AG04449 (cell line): ENCODE measurements around the gene AAMDC.

Experiments used
- CTCF ChIA-PET: fragments of 350-600 bp; formaldehyde crosslinking; extraction: SDS; loops from one replicate; lab custom pipeline; 2021; ENCODE audit warnings: antibody characterized with exemption; lab: Yijun Ruan, JAX
- POLR2A ChIA-PET: fragments of 400-600, 350-600 bp; formaldehyde crosslinking; extraction: SDS; loops from one replicate; lab custom pipeline; 2020; ENCODE audit warnings: antibody characterized with exemption, inconsistent platforms; lab: Yijun Ruan, JAX
- DNase-seq: peaks from one replicate; pipeline ENCODE4 v3.0.0-alpha.2; 2010; ENCODE audit warnings: low read depth, low spot score
- H3K4me3 ChIP-seq: 2 replicates; pipeline ENCODE4 v1.5.1; 2011; ENCODE audit warnings: low read depth, mild to moderate bottlenecking, control low read depth, low read length
- CTCF ChIP-seq: IDR thresholded peaks from one replicate; pipeline ENCODE4 v1.5.1; 2011; ENCODE audit warnings: mild to moderate bottlenecking, moderate library complexity, low read length, control low read depth, inconsistent platforms; ENCODE audit not compliant: insufficient read depth; ENCODE audit errors: missing control alignments

The AAMDC gene

DNA sequence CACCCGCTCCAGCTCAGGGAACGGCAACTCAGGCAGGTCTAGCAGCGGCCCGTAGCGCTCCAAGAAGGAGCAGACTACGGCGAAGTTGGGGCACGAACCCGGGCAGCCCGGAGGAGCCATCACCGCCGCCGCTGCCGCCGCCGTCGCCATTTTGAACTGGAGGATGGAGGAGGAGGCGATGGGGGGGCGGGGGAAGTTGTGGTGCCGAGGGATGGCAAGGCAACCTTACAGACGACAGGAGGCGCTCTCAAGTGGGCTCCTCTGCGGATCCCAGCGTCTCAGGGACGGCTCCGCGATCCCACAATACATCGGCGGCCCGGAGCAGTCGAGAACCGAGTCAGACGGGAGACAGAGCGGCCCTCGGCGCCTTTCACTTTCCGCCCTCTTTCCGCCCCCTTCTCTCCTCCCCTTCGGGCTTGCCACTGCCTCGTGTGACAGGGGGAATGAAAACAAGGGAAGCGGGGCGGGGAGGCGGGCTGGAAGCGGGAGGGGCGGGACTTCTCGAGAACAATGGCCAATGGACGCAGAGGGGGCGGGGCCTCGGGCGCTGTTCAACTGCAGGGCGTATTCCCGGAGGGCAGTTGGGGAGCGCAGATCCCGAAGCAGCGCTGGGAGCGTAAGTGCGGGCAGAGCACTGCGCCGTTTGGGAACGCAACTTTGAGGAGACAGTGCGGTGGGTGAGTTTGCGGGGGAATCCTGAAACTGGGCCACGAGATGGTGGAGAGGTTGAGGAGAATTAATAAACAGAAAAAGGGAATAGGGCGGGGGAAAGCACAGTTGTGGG, at the start of gene AAMDC, which contains the start of gene RSF1:
Gene AAMDC, plus strand, starts transcription at position 580 of the 784 bp plus-strand sequence. CDS start 21,353 bp downstream, outside the sequence.
Gene RSF1, minus strand, starts transcription at position 158 of the 784 bp plus-strand sequence. Its CDS starts 8 bp downstream, at position 150.
- CTCF ChIA-PET, result interaction anchor here (0.7 to 1.9 kb wide), 12 partner anchors 9 to 744 kb away, joined by 3 to 12 read pairs (median 4); no protein-coding TSS in a partner anchor
- peak; percentile 90 for TF ChIP-seq CTCF
- peak; percentile 93 for DNase-seq
- peak within 1 kb of the TSS; percentile 89 for H3K4me3 ChIP-seq
- POLR2A ChIA-PET, result interaction anchor here (0.5 to 0.9 kb wide), 2 partner anchors 14 to 174 kb away, joined by 3 to 5 read pairs; no protein-coding TSS in a partner anchor

GRCh38 chr11:77775936-77776335, 45.0 kb upstream of the AAMDC start:
- CTCF ChIA-PET, result interaction anchor here (0.7 to 2.6 kb wide), 16 partner anchors 9 to 276 kb away, joined by 3 to 24 read pairs (median 4); partner anchors contain the start of genes INTS4 and RSF1
- no peak overlapping the region for H3K4me3 ChIP-seq
- POLR2A ChIA-PET, result interaction anchor here (0.7 kb wide), 1 partner anchor 462 kb away, joined by 3 read pairs; no protein-coding TSS in a partner anchor
- TF ChIP-seq CTCF, result no peak
- DNase-seq, result no peak

- no peak overlapping the region for H3K4me3 ChIP-seq
- POLR2A ChIA-PET, result no interaction called here
- CTCF ChIA-PET, result interaction anchor here (0.7 to 2.6 kb wide), 16 partner anchors 9 to 275 kb away, joined by 3 to 24 read pairs (median 4); partner anchors contain the start of genes INTS4 and RSF1
- no peak for TF ChIP-seq CTCF
- no peak for DNase-seq
Observed at GRCh38 chr11:77776455-77776854, 44.5 kb upstream of the AAMDC start.

DNA sequence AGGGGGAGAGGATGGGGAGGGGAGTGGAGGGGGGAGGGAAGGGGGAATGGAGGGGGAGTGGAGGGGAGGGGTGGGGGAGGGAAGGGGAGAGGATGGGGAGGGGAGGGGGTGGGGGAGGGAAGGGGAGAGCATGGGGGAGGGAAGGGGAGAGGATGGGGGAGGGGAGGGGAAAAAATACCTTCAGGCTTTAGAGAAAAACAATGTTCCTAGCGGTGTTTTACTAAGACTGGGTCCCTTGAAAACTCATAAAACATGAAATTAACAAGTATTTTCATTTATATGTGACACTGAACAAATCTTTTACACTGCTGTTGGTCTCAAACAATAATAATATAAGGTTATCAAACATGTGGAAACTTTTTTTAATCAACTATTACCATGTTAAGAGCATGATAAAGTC, 42.8 kb upstream of the AAMDC start:
- no peak for DNase-seq
- TF ChIP-seq CTCF, result no peak
- CTCF ChIA-PET, result interaction anchor here (1.3 to 2.1 kb wide), 2 partner anchors 20 to 222 kb away, joined by 4 to 8 read pairs; no protein-coding TSS in a partner anchor
- H3K4me3 ChIP-seq, result no peak overlapping the region
- POLR2A ChIA-PET, result no interaction called here

- POLR2A ChIA-PET, result no interaction called here
- TF ChIP-seq CTCF, result no peak
- no peak overlapping the region for H3K4me3 ChIP-seq
- CTCF ChIA-PET, result interaction anchor here (1.3 to 2.1 kb wide), 2 partner anchors 20 to 221 kb away, joined by 4 to 8 read pairs; no protein-coding TSS in a partner anchor
- no peak for DNase-seq
Observed at GRCh38 chr11:77778549-77778948, 42.4 kb upstream of the AAMDC start.

DNA sequence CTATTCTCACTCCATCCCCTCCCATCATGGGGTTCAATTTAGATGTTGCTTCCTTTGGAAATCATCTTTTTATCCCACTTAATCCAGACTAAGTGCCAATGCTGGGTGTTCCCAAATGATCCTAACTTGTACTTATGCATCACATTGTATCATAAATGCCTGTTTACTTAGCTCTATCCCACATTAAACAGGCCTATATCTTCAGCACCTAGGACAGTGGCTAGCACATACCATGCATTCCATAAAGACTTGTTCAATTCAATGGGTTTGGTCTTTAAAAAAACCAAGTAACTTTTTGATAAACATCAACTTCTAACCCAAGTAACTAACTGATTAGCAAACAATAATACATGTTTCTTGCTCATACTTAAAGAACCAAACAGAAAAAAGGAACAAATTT, 41.0 kb upstream of the AAMDC start:
- H3K4me3 ChIP-seq, result no peak overlapping the region
- ChIA-PET POLR2A (no interaction called here), CTCF (interaction anchor here (1.0 to 2.1 kb wide), 3 partner anchors 215 to 266 kb away, joined by 4 to 8 read pairs (median 4); no protein-coding TSS in a partner anchor)
- TF ChIP-seq CTCF, result no peak
- no peak for DNase-seq
